ENCODE measurements around the gene MEGF11.

MEGF11 gene

DNA sequence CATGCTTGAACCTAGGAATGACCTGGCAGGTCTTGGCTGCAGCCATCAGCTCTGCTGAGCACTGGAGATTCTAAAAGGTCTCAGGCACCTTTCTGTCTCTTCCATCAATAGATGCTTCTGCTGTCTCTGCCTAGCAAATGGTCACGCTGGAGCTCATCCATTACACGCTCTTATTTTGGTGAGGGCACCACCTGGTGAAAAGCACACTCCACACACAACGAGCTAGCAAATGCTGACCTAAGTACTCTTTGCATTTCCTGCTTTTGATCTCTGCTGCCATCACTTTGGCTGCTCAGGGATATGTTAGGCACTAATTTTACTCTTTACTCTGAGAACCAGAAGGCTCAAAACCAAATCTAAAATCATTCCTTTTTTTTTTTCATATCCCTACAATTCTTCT lies 293.0 kb downstream of the MEGF11 start:
- no peak for DNase-seq

GRCh38 chr15:65958835-65959234 lies 294.7 kb downstream of the MEGF11 start:
- DNase-seq = no peak

- peak; percentile 98 for DNase-seq
Measured at GRCh38 chr15:65957451-65957850, 296.1 kb downstream of the MEGF11 start.

- no peak for DNase-seq
Measured at GRCh38 chr15:65956899-65957298, 296.7 kb downstream of the MEGF11 start.

- DNase-seq = no peak
Measured at GRCh38 chr15:65956307-65956706, 297.2 kb downstream of the MEGF11 start.

DNA sequence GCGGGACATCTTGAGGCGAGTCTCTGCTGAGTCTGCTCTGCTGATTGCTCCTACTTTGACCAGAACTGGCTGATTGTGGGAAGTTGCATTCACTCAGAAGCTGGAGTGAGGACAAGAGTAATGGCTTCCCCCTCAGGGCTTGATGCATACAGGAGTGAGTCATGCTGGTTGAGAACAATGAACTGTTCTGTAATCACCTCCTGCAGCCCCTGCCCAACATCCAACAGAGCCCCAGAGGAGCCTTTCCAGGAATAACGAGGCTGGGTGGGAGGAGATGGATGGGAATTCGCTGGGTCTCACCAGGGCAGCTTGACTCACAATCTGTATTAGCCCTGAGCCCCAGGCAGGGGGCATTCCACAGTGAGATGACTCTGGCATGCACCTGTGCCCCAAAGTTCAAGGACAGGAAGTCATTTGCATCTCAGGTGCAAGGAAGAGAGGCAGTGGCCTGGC lies 299.2 kb downstream of the MEGF11 start:
- DNase-seq = peak; percentile 92

DNA sequence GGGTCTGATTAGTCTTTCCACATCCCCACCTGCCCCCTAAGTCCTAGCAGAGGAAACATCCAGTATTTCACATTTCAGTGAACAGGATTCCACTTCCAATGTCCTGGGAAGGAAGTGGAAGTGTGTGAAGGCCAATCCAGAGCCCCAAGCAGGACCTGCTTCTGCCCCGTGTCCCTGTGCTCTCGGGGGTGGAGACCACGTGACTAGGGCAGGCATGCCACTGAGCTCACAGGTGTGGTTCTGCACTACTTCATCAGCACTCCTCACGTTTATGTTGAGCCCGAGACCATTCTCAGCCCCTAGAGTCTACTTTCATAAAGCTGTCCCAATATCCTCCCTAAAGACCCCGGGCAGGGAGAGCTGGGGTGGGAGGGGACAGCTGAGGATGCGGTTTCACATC lies 299.9 kb downstream of the MEGF11 start:
- no peak for DNase-seq

DNA sequence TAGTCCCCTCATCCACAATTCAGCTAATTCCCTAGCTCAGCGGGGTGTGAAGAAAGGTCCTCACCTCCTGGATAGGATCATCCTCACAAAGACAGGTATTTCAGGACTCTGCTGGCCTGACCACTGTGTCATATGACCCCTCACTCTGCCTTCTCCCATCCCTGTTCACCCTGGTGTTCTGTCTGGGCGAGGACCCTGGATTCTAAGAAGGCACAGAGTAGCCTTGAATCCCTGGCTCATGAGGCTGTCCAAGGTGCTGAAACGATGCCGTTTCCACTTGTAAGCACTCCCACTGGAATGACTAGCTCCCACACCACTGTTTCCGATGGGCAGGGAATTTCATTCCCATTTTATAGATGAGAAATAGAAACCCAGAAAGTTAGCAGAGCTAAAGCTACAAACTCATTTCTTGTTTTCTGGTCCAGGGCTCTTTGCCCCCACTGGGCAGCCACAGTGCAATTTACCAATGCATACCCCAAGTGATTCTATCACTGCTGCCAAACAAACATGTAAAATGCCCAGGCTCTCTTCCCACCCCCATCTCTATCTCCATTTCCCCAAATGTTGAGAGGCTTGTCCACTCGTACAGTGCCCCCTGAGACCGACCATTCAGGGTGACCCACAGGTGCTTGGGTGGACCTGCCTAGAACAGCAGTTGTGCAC lies 301.0 kb downstream of the MEGF11 start:
- DNase-seq = no peak

DNA sequence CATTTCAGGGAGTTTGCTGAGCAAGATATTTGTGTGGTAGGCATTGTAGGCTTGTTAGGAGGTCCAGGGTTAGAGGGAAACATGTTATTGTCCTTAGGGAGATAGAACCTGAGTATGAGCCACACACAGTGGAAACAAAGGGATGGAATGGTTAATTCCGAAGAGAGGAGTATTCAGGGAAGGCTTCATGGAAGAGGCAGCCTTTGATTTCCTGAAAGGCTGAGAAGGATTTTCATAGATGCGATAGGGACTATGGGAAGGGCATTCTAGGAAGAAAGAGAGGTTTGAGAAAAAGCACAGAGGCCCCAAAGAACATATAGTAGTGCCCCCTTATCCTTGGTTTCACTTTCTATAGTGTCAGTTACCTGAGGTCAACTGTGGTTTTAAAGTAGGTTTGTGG lies 302.5 kb downstream of the MEGF11 start:
- no peak for DNase-seq

GRCh38 chr15:65949491-65949890 lies 304.1 kb downstream of the MEGF11 start:
- DNase-seq = no peak

DNA sequence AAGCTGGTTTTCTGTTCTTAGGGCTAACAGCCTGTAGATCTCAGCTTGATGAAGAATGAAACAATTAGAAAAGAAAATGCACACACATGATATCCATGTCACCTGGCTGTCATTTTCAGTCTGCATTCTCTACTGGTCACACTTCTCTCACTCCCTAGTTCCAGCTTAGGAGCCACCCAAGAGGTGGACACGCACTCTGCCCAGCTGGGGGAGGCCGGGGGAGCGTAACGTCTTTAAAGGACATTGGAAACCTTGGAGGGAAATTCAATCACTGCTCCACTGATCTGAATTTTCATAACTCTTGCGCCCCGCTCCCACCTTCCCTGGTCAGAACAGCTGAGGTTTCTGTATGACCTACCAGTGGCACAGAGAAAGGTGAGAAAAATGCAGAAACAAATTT lies 304.5 kb downstream of the MEGF11 start:
- DNase-seq = no peak

DNA sequence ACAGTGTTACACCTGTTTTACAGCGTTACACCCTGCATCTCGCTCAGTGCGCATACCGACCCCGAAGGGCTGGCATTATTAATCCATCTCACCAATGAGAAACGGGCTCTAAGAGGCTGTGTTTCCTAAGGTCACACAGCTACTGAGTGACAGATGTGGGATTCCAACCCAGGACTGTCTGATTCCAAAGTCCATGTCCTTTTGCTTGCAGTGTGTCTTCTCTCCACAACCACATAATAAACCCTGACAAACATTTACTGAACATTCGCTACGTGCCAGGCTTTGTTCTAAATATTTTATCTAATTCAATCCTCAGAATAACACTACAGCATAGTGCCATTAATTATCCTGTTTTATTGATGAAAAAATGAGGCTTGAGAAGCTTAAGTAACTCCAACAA lies 305.2 kb downstream of the MEGF11 start:
- no peak for DNase-seq

DNA sequence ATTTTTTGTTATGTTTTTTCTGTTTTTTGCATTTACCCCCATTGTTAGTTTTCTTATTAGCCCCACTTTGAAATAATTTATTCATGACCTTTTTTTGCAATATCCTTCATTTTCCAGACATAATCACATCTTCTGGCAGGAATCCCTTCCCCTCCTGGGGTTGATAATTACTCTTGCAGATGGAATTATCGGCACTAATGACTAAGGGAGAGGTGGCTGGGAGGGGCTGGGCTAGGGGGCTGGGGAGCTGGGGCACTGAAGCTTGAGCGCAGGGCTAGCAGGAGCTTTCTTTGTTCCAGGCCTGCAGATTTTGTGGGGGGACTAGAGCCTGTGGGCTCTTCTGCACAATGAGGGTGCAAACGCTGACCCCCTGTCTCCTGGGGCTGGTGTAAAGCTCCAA lies 306.5 kb downstream of the MEGF11 start:
- DNase-seq = no peak

- no peak for DNase-seq
Measured at GRCh38 chr15:65945616-65946015, 307.9 kb downstream of the MEGF11 start.

- DNase-seq = no peak
Measured at GRCh38 chr15:65944404-65944803, 309.1 kb downstream of the MEGF11 start.

DNA sequence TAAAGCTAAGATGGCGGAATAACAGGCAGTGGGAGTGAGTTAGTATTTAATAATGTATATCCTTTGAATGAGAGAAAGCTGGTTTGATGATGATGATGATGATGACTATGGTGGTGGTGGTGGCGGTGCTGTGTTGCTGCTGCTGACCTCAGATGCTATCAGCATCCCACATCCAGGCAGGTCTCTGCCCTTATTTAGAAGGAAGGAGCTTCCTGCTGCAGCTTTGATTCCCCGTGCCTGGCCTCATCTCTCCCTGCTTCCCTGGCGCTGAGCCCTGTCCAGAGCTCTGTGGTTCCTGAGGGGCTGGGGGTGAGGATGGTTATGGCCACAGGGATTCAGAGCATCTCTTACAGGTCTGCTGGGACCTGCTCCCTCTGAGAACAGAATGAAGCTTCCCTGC lies 311.1 kb downstream of the MEGF11 start:
- DNase-seq = no peak

- peak; percentile 80 for DNase-seq
Measured at GRCh38 chr15:65940618-65940909, 313.0 kb downstream of the MEGF11 start.

GRCh38 chr15:65939901-65940617 lies 313.5 kb downstream of the MEGF11 start:
- DNase-seq = peak; percentile 65

DNA sequence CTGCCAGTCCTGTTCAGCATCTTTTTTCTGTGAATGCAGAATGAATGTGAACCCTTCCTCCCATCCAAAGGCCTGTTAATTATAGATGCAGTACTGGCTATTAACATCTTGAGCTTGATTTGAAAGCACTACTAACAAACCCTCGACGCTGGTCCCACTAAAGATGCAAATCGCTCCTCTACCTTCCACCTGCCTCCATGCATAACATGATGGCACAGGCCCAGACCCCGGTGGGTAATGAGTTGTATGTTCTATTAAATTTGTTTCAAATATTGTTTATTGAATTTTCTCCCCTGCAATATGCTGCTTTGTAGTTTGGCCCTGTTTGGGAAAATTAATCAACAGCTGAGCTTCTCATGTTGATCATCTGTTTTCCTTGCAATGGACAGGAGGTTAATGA lies 314.9 kb downstream of the MEGF11 start:
- no peak for DNase-seq

- DNase-seq = peak; percentile 88
Measured at GRCh38 chr15:65937476-65937875, 316.1 kb downstream of the MEGF11 start.

- no peak for DNase-seq
Measured at GRCh38 chr15:65937054-65937453, 316.5 kb downstream of the MEGF11 start.

GRCh38 chr15:65936282-65936681 lies 317.3 kb downstream of the MEGF11 start:
- DNase-seq = no peak

DNA sequence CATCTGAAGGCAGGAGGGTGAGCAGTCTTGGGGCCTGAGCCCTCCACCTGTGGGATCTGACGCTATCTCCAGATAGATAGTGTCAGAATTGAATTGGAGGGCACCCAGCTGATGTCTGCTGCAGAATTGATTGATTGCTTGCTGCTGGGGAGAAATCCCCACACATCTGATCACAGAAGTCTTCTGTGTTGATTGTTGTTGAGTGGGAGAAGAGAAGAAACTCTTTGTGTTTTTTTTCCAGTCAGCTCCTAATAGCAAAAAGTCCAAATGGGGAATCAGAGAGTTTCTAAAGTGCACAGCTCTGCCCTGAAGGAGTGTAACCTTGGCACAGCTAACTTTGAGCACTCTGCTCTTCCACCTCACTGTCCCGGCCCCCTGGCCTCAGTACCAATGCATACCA lies 318.2 kb downstream of the MEGF11 start:
- no peak for DNase-seq

GRCh38 chr15:65931221-65931620 lies 322.3 kb downstream of the MEGF11 start:
- DNase-seq = no peak

GRCh38 chr15:65930134-65930533 lies 323.4 kb downstream of the MEGF11 start:
- no peak for DNase-seq

Measured in SHP77 treated with DMSO at 0.1 percent for 48 hours (cell line).